ENCODE results near the gene RIMS1.

DNA sequence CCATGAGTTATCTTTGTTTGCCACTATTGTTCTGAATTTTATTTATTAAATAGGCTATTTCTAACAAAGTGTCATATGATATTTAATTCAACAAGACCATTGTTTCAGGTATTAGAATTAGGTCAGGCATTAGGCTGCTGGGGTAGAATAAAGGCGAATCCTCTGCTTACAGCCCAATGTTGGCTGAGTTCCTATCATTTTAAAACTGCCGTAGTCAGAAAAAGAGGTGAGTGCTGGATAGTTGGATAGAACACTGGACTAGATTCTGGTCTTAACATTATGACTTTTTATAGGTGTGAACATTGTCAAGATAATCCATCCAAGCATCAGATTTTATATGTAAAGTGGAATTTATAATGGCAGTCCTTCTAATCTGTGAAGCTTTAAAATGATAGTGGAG lies 6.3 kb downstream of the RIMS1 start:
- TF ChIP-seq, protein P1, sequence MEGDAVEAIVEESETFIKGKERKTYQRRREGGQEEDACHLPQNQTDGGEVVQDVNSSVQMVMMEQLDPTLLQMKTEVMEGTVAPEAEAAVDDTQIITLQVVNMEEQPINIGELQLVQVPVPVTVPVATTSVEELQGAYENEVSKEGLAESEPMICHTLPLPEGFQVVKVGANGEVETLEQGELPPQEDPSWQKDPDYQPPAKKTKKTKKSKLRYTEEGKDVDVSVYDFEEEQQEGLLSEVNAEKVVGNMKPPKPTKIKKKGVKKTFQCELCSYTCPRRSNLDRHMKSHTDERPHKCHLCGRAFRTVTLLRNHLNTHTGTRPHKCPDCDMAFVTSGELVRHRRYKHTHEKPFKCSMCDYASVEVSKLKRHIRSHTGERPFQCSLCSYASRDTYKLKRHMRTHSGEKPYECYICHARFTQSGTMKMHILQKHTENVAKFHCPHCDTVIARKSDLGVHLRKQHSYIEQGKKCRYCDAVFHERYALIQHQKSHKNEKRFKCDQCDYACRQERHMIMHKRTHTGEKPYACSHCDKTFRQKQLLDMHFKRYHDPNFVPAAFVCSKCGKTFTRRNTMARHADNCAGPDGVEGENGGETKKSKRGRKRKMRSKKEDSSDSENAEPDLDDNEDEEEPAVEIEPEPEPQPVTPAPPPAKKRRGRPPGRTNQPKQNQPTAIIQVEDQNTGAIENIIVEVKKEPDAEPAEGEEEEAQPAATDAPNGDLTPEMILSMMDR (IDR thresholded peaks at IDR 0.05), result no peak
- TF ChIP-seq POLR2A (IDR thresholded peaks at IDR 0.05), result no peak
